Trophoblast cell (in vitro differentiated cells and primary cell): Measurements from ENCODE around the gene DDX47.

ENCODE experiments used
- DNase-seq, 2 donors: peaks; one replicate each; pipeline ENCODE4 v3.0.0-alpha.2; 2016
- H2AFZ ChIP-seq: 2 replicates; pipeline ENCODE4 v1.6.1; 2013; ENCODE audit warnings: low read length, moderate library complexity, mild to moderate bottlenecking; ENCODE audit not compliant: insufficient read depth, poor library complexity
- H2AK5ac ChIP-seq: 2 replicates; pipeline ENCODE4 v1.6.1; 2013; ENCODE audit warnings: mild to moderate bottlenecking, low read length
- H2BK120ac ChIP-seq: 2 replicates; pipeline ENCODE4 v1.6.1; 2013; ENCODE audit warnings: low read length, mild to moderate bottlenecking, moderate library complexity; ENCODE audit not compliant: insufficient read depth, poor library complexity
- H2BK12ac ChIP-seq: 2 replicates; pipeline ENCODE4 v1.6.1; 2013; ENCODE audit warnings: mild to moderate bottlenecking, low read length, moderate library complexity
- H2BK5ac ChIP-seq: 2 replicates; pipeline ENCODE4 v1.6.1; 2013; ENCODE audit warnings: low read length, low read depth, moderate library complexity, mild to moderate bottlenecking; ENCODE audit not compliant: poor library complexity
- H3K14ac ChIP-seq: 2 replicates; pipeline ENCODE4 v1.6.1; 2013; ENCODE audit warnings: mild to moderate bottlenecking, low read length
- H3K18ac ChIP-seq: 2 replicates; pipeline ENCODE4 v1.6.1; 2013; ENCODE audit warnings: mild to moderate bottlenecking, low read length
- H3K23ac ChIP-seq: 2 replicates; pipeline ENCODE4 v1.6.1; 2013; ENCODE audit warnings: low read length
- H3K27ac ChIP-seq: 2 replicates; pipeline ENCODE4 v1.5.1; 2013; ENCODE audit warnings: low read depth, mild to moderate bottlenecking, inconsistent platforms, low read length, moderate library complexity
- H3K27me3 ChIP-seq: 2 replicates; pipeline ENCODE4 v1.6.1; 2013; ENCODE audit warnings: inconsistent platforms, mild to moderate bottlenecking, low read length, moderate library complexity; ENCODE audit not compliant: insufficient read depth
- H3K36me3 ChIP-seq, 2 experiments: 1 replicate in 1 of 2; 2 replicates in 1 of 2; pipeline ENCODE4 v1.6.1; 2013; ENCODE audit warnings: low read length in 2 of 2, mild to moderate bottlenecking in 2 of 2, moderate library complexity in 1 of 2; ENCODE audit not compliant: insufficient read depth in 2 of 2, control insufficient read depth in 1 of 2
- H3K4ac ChIP-seq: 2 replicates; pipeline ENCODE4 v1.6.1; 2013; ENCODE audit warnings: low read depth, mild to moderate bottlenecking, low read length, moderate library complexity
- H3K4me1 ChIP-seq, 2 experiments: 1 replicate in 1 of 2; 2 replicates in 1 of 2; pipeline ENCODE4 v1.6.1; 2013; ENCODE audit warnings: low read length in 2 of 2, mild to moderate bottlenecking in 2 of 2, moderate library complexity in 1 of 2; ENCODE audit not compliant: insufficient read depth in 2 of 2, control insufficient read depth in 1 of 2
- H3K4me2 ChIP-seq: 2 replicates; pipeline ENCODE4 v1.6.1; 2013; ENCODE audit warnings: inconsistent platforms, mild to moderate bottlenecking, low read length, moderate library complexity
- H3K4me3 ChIP-seq: 2 replicates; pipeline ENCODE4 v1.5.1; 2013; ENCODE audit warnings: mild to moderate bottlenecking, low read depth, low read length, inconsistent platforms
- H3K79me1 ChIP-seq: one replicate; pipeline ENCODE4 v1.6.1; 2013; ENCODE audit warnings: low read length
- H3K79me2 ChIP-seq: 2 replicates; pipeline ENCODE4 v1.6.1; 2013; ENCODE audit warnings: low read length, mild to moderate bottlenecking; ENCODE audit not compliant: control insufficient read depth, insufficient read depth, poor library complexity
- H3K9ac ChIP-seq: 2 replicates; pipeline ENCODE4 v1.6.1; 2013; ENCODE audit warnings: mild to moderate bottlenecking, low read length
- H3K9me3 ChIP-seq: 2 replicates; pipeline ENCODE4 v1.6.1; 2013; ENCODE audit warnings: low read depth, mild to moderate bottlenecking, control low read depth, inconsistent platforms, low read length; ENCODE audit not compliant: insufficient read depth
- H4K12ac ChIP-seq: 2 replicates; pipeline ENCODE4 v1.6.1; 2013; ENCODE audit warnings: low read depth, mild to moderate bottlenecking, low read length, moderate library complexity
- H4K8ac ChIP-seq: 2 replicates; pipeline ENCODE4 v1.6.1; 2013; ENCODE audit warnings: low read depth, mild to moderate bottlenecking, low read length, moderate library complexity
- H4K91ac ChIP-seq: one replicate; pipeline ENCODE4 v1.6.1; 2013; ENCODE audit warnings: low read depth, mild to moderate bottlenecking, low read length, moderate library complexity
- WGBS: extraction: QIAGEN DNeasy Blood & Tissue Kit; methylation state at CpG from one replicate; pipeline ENCODE4 v1.1.7; 2013; ENCODE audit warnings: missing lambda C conversion rate; ENCODE audit not compliant: insufficient read length, insufficient coverage; ENCODE audit errors: extremely low coverage; 5-methylcytosine and 5-hydroxymethylcytosine counted together

Gene DDX47

DNA sequence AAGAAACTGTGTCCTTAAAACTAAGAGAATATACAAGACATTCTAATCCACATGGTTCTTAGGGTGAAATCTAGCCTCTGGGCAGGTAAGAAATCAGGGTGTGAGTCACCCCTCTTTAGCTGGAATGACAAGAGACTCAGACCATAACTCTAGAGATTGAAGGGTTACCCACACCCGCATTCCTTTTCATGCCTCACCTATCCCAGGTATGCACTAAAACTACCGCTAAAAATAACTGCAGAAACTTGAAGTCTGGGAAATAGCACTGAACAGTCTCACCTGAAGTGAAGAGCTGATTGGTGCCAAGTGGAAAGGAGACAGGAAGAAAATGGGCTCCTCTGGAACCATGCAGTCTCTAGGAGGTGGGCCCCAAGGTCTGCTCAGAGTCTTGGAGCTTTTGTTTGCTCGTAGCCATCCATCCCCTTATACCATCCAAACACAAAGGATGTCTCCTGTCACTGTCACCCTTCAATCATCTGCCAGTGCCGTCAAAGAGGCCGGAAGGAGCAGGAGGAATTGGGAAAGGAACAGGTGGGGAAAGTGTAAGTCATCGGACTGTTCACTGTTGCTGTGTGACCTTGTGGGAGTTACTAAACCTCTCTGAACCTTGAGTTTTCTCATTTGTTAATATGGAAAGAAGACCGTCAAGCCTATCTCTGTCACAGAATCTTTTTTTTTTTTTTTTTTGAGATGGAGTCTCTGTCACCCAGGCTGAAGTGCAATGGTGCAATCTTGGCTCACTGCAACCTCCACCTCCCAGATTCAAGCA, 22.4 kb downstream of the DDX47 start:
- Histone ChIP-seq H4K8ac (peak overlapping the region; percentile 18), H2BK12ac (peak overlapping the region; percentile 43), H3K27ac (peak overlapping the region; percentile 82), H3K27me3 (no peaks in the 10 kb centered on the region), H3K79me1 (peaks cover 17% of the 10 kb centered on the region), H3K9ac (no peak overlapping the region), H2AFZ (no peak overlapping the region), H3K23ac (no peak overlapping the region), H3K4me3 (no peak overlapping the region), H4K12ac (no peak overlapping the region), H3K79me2 (peaks cover 2% of the 10 kb centered on the region), H2AK5ac (no peak overlapping the region), H2BK5ac (peak overlapping the region; percentile 73), H3K36me3 (peaks cover 8 to 16% of the 10 kb centered on the region in 2 experiments), H3K9me3 (no peaks in the 10 kb centered on the region), H3K4ac (no peak overlapping the region), H2BK120ac (peak overlapping the region; percentile 67), H3K14ac (peak overlapping the region; percentile 41), H3K4me2 (no peak overlapping the region), H4K91ac (peak overlapping the region; percentile 69), H3K18ac (peak overlapping the region; percentile 18), H3K4me1 (peaks cover 15 to 20% of the 10 kb centered on the region in 2 experiments)
- WGBS = no CpG with 5 or more reads among the region's 7 CpGs
- peak in 1 of 2 donors; percentile 15 for DNase-seq

DNA sequence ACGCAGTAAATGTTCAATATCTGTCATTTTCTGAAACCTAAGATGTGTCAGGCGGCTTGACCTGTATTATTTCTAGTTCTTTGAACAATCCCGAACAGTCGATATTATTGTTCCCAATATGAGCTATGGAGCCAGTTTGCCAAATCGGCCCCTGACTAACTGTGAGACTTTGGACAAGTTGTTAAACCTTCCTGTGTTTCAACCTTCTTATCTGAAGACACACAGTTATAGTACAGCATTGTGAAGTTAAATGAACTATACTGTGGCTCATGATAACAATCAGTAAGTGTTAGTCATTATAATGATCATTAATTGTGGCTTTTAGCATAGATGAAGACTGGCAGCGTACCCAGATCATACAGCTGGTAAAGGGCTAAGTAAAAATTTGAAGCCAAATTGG, 23.4 kb downstream of the DDX47 start:
- H3K4me1 ChIP-seq = peaks cover 15 to 20% of the 10 kb centered on the region in 2 experiments
- H3K9me3 ChIP-seq = no peaks in the 10 kb centered on the region
- no peak overlapping the region for H4K8ac ChIP-seq
- H3K14ac ChIP-seq = no peak overlapping the region
- H4K12ac ChIP-seq = no peak overlapping the region
- H3K4me2 ChIP-seq = no peak overlapping the region
- DNase-seq = no peak
- no peak overlapping the region for H3K4ac ChIP-seq
- no peak overlapping the region for H3K18ac ChIP-seq
- WGBS = no CpG with 5 or more reads among the region's 6 CpGs
- H2AK5ac ChIP-seq = no peak overlapping the region
- no peak overlapping the region for H2BK120ac ChIP-seq
- peak overlapping the region; percentile 1 for H2BK12ac ChIP-seq
- no peak overlapping the region for H2BK5ac ChIP-seq
- H3K79me1 ChIP-seq = peaks cover 17% of the 10 kb centered on the region
- peaks cover 2% of the 10 kb centered on the region for H3K79me2 ChIP-seq
- peaks cover 4 to 10% of the 10 kb centered on the region in 2 experiments for H3K36me3 ChIP-seq
- H4K91ac ChIP-seq = no peak overlapping the region
- H3K27me3 ChIP-seq = no peaks in the 10 kb centered on the region
- H3K9ac ChIP-seq = no peak overlapping the region
- no peak overlapping the region for H2AFZ ChIP-seq
- H3K23ac ChIP-seq = no peak overlapping the region
- H3K27ac ChIP-seq = peak overlapping the region; percentile 82
- H3K4me3 ChIP-seq = no peak overlapping the region

DNA sequence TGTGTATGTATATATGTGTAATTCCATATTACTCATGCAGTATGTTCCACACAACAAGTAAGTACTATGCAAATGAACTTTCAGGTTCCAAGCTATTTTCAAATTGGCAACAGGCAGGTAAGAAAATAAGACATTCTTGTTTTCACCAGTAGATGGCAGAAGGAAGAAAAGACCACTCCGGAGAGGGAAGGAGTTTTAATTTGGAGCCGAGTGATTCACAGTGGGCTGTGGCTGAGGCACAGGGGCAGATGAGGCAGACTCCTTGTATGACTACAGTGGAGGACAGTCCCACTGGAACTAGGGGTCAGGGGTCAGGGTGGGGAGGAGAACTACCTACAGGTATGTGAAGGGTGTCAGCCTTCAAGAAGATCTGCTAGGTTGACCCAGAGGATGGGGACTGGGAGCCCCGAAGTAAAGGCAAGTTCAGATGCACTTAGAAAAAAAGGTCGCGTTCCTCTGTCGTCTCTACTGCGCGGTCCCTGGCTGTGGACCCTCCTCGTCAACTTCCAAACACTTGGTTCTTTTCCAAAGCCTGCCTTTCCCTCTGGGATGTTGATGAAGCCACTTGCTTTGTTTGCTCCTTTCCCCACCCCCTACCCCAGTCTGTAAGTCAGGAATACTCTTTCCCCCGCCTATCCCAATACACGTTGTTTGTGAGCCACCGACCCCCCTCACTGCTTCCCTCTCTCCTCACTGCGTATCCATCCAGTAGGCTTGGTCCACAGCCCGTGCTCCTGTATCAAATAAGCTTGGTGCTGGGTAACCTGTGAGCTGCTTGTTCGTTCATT, 24.1 kb downstream of the DDX47 start:
- peaks cover 15 to 20% of the 10 kb centered on the region in 2 experiments for H3K4me1 ChIP-seq
- no peaks in the 10 kb centered on the region for H3K9me3 ChIP-seq
- no peak overlapping the region for H3K4me2 ChIP-seq
- H3K79me1 ChIP-seq = peaks cover 17% of the 10 kb centered on the region
- H3K14ac ChIP-seq = peak overlapping the region; percentile 73
- WGBS = no CpG with 5 or more reads among the region's 15 CpGs
- H4K91ac ChIP-seq = peak overlapping the region; percentile 75
- no peak overlapping the region for H3K23ac ChIP-seq
- peak overlapping the region; percentile 74 for H2BK12ac ChIP-seq
- H3K27ac ChIP-seq = no peak overlapping the region
- no peak overlapping the region for H3K4me3 ChIP-seq
- no peak overlapping the region for H2AFZ ChIP-seq
- H2BK120ac ChIP-seq = peak overlapping the region; percentile 40
- peak overlapping the region; percentile 31 for H2AK5ac ChIP-seq
- DNase-seq = peak in 1 of 2 donors; percentile 80
- H3K9ac ChIP-seq = no peak overlapping the region
- H2BK5ac ChIP-seq = no peak overlapping the region
- H4K12ac ChIP-seq = no peak overlapping the region
- H3K4ac ChIP-seq = no peak overlapping the region
- H3K18ac ChIP-seq = peak overlapping the region; percentile 23
- H3K27me3 ChIP-seq = no peaks in the 10 kb centered on the region
- H3K36me3 ChIP-seq = peaks cover 4 to 9% of the 10 kb centered on the region in 2 experiments
- H3K79me2 ChIP-seq = peaks cover 2% of the 10 kb centered on the region
- H4K8ac ChIP-seq = no peak overlapping the region

DNA sequence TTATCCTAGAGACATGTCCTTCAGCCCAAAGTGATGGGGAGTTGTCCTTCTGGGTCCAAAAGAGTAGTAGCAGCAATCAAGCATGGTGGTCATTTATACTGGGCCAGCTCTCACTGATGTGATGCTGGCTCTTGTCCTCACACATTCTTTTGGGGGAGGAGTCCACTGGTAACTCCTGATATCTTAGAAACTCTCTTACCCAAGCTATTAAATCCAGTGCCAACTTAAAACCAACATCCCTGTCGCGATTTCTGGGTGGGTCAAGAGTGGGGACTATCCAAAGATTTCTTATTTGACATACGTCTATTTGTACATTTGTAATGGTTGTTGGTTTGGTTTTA, 24.6 kb downstream of the DDX47 start:
- H3K14ac ChIP-seq = peak overlapping the region; percentile 73
- H3K4me3 ChIP-seq = no peak overlapping the region
- H4K8ac ChIP-seq = no peak overlapping the region
- H3K4me1 ChIP-seq = peaks cover 15 to 20% of the 10 kb centered on the region in 2 experiments
- no peak overlapping the region for H3K4ac ChIP-seq
- H3K4me2 ChIP-seq = no peak overlapping the region
- no peak overlapping the region for H2BK120ac ChIP-seq
- no peak overlapping the region for H3K23ac ChIP-seq
- no peak overlapping the region for H3K9ac ChIP-seq
- H3K27me3 ChIP-seq = no peaks in the 10 kb centered on the region
- H3K18ac ChIP-seq = peak overlapping the region; percentile 23
- H4K12ac ChIP-seq = no peak overlapping the region
- H3K79me2 ChIP-seq = peaks cover 2% of the 10 kb centered on the region
- no peaks in the 10 kb centered on the region for H3K9me3 ChIP-seq
- H4K91ac ChIP-seq = peak overlapping the region; percentile 75
- no peak overlapping the region for H2BK5ac ChIP-seq
- H2BK12ac ChIP-seq = peak overlapping the region; percentile 46
- H3K27ac ChIP-seq = no peak overlapping the region
- DNase-seq = no peak
- H2AFZ ChIP-seq = no peak overlapping the region
- H3K79me1 ChIP-seq = peaks cover 17% of the 10 kb centered on the region
- WGBS = no CpG with 5 or more reads among the region's 3 CpGs
- peaks cover 4 to 7% of the 10 kb centered on the region in 2 experiments for H3K36me3 ChIP-seq
- peak overlapping the region; percentile 31 for H2AK5ac ChIP-seq
